H9 (cell line): ENCODE results near the gene NUBP1. TPM values are rescaled to one million over a fixed set of nuclear protein-coding genes. Genes with fewer than 3 reads are reported as not detected.

Experiments
- DNase-seq: peaks from one replicate; pipeline ENCODE4 v3.0.0-alpha.2; 2017
- H2AFZ ChIP-seq: one replicate; pipeline ENCODE4 v1.6.1; 2013; ENCODE audit warnings: mild to moderate bottlenecking, low read length, control low read depth, moderate library complexity
- H2AK5ac ChIP-seq: 2 replicates; pipeline ENCODE4 v1.6.1; 2013; ENCODE audit warnings: low read length, control low read depth, mixed read lengths; ENCODE audit not compliant: insufficient read length
- H2BK120ac ChIP-seq: one replicate; pipeline ENCODE4 v1.6.1; 2013; ENCODE audit warnings: low read depth, mild to moderate bottlenecking, low read length, control low read depth, inconsistent platforms; ENCODE audit not compliant: poor library complexity, severe bottlenecking
- H2BK12ac ChIP-seq: 2 replicates; pipeline ENCODE4 v1.6.1; 2013; ENCODE audit warnings: low read length, control low read depth, mixed read lengths, low read depth; ENCODE audit not compliant: insufficient read length
- H2BK15ac ChIP-seq: 2 replicates; pipeline ENCODE4 v1.6.1; 2013; ENCODE audit warnings: low read depth, low read length, control low read depth
- H2BK20ac ChIP-seq: one replicate; pipeline ENCODE4 v1.6.1; 2013; ENCODE audit warnings: low read depth, mild to moderate bottlenecking, low read length, control low read depth, inconsistent platforms; ENCODE audit not compliant: poor library complexity, severe bottlenecking
- H2BK5ac ChIP-seq: 2 replicates; pipeline ENCODE4 v1.6.1; 2013; ENCODE audit warnings: low read length, control low read depth, mixed read lengths; ENCODE audit not compliant: insufficient read length
- H3K14ac ChIP-seq: 2 replicates; pipeline ENCODE4 v1.6.1; 2013; ENCODE audit warnings: low read length, control low read depth; ENCODE audit not compliant: insufficient read depth
- H3K18ac ChIP-seq: 2 replicates; pipeline ENCODE4 v1.6.1; 2013; ENCODE audit warnings: low read depth, mild to moderate bottlenecking, mixed read lengths, low read length, control low read depth; ENCODE audit not compliant: insufficient read length
- H3K23ac ChIP-seq: 2 replicates; pipeline ENCODE4 v1.6.1; 2013; ENCODE audit warnings: low read length, control low read depth, mixed read lengths, low read depth; ENCODE audit not compliant: insufficient read length
- H3K23me2 ChIP-seq: 2 replicates; pipeline ENCODE4 v1.6.1; 2013; ENCODE audit warnings: low read depth, mild to moderate bottlenecking, mixed read lengths, low read length, control low read depth; ENCODE audit not compliant: insufficient read length, poor library complexity, severe bottlenecking
- H3K27ac ChIP-seq: 2 replicates; pipeline ENCODE4 v1.5.1; 2013; ENCODE audit warnings: low read length, control low read depth, mixed read lengths, low read depth; ENCODE audit not compliant: insufficient read length
- H3K27me3 ChIP-seq: 2 replicates; pipeline ENCODE4 v1.6.1; 2013; ENCODE audit warnings: low read length, control low read depth, inconsistent platforms; ENCODE audit not compliant: insufficient read depth
- H3K4ac ChIP-seq: 2 replicates; pipeline ENCODE4 v1.6.1; 2013; ENCODE audit warnings: low read depth, mild to moderate bottlenecking, control low read depth, inconsistent platforms, low read length, moderate library complexity
- H3K4me1 ChIP-seq: 2 replicates; pipeline ENCODE4 v1.6.1; 2013; ENCODE audit warnings: low read length, control low read depth, inconsistent platforms; ENCODE audit not compliant: insufficient read depth
- H3K4me2 ChIP-seq: 2 replicates; pipeline ENCODE4 v1.6.1; 2013; ENCODE audit warnings: low read length, control low read depth, mixed read lengths; ENCODE audit not compliant: insufficient read length, insufficient read depth
- H3K56ac ChIP-seq: 2 replicates; pipeline ENCODE4 v1.6.1; 2013; ENCODE audit warnings: low read depth, mild to moderate bottlenecking, mixed read lengths, low read length, control low read depth; ENCODE audit not compliant: insufficient read length
- H3K79me1 ChIP-seq: 2 replicates; pipeline ENCODE4 v1.6.1; 2013; ENCODE audit warnings: low read depth, mild to moderate bottlenecking, moderate library complexity, low read length, control low read depth, inconsistent platforms; ENCODE audit not compliant: insufficient read depth, poor library complexity, severe bottlenecking
- H3K79me2 ChIP-seq: 2 replicates; pipeline ENCODE4 v1.6.1; 2013; ENCODE audit warnings: low read length, control low read depth, inconsistent platforms; ENCODE audit not compliant: insufficient read depth
- H3K9ac ChIP-seq: 2 replicates; pipeline ENCODE4 v1.6.1; 2013; ENCODE audit warnings: low read length, control low read depth, mixed read lengths; ENCODE audit not compliant: insufficient read length; ENCODE audit errors: extremely low read depth
- H3K9me3 ChIP-seq: one replicate; pipeline ENCODE4 v1.6.1; 2013; ENCODE audit warnings: low read depth, low read length, inconsistent platforms; ENCODE audit not compliant: control insufficient read depth
- H3T11ph ChIP-seq: one replicate; pipeline ENCODE4 v1.6.1; 2013; ENCODE audit warnings: mild to moderate bottlenecking, low read length, control low read depth, inconsistent platforms
- H4K20me1 ChIP-seq: one replicate; pipeline ENCODE4 v1.6.1; 2013; ENCODE audit not compliant: control insufficient read depth, insufficient read length, insufficient read depth
- H4K5ac ChIP-seq: 2 replicates; pipeline ENCODE4 v1.6.1; 2013; ENCODE audit warnings: low read depth, mild to moderate bottlenecking, mixed read lengths, low read length, control low read depth; ENCODE audit not compliant: insufficient read length
- H4K8ac ChIP-seq: replicated peaks from 2 replicates; pipeline ENCODE4 v1.6.1; 2013; ENCODE audit warnings: low read length, control low read depth, mixed read lengths, low read depth; ENCODE audit not compliant: insufficient read length
- H4K91ac ChIP-seq: 2 replicates; pipeline ENCODE4 v1.6.1; 2013; ENCODE audit warnings: low read depth, mild to moderate bottlenecking, moderate library complexity, mixed read lengths, low read length, control low read depth; ENCODE audit not compliant: insufficient read length
- H3K27ac Mint-ChIP-seq, 3 experiments: 2 replicates in 2 of 3; 3 replicates in 1 of 3; pipeline ENCODE4 v1.8.0; 2020 to 2021; ENCODE audit warnings: mixed read lengths in 3 of 3, mild to moderate bottlenecking in 1 of 3, moderate library complexity in 1 of 3
- H3K27me3 Mint-ChIP-seq: 2 replicates; pipeline ENCODE4 v1.8.0; 2021; ENCODE audit warnings: low read depth, mild to moderate bottlenecking, moderate library complexity, mixed read lengths
- H3K36me3 Mint-ChIP-seq, 3 experiments: 2 replicates in 2 of 3; 3 replicates in 1 of 3; pipeline ENCODE4 v1.8.0; 2020 to 2021; ENCODE audit warnings: low read depth in 3 of 3, mixed read lengths in 3 of 3; ENCODE audit not compliant: insufficient read depth in 1 of 3
- H3K4me1 Mint-ChIP-seq, 2 experiments: 2 replicates each; pipeline ENCODE4 v1.8.0; 2020; ENCODE audit warnings: mixed read lengths in 2 of 2
- H3K4me3 Mint-ChIP-seq, 2 experiments: 2 replicates in 1 of 2; 3 replicates in 1 of 2; pipeline ENCODE4 v1.8.0; 2020 to 2021; ENCODE audit warnings: mild to moderate bottlenecking in 2 of 2, mixed read lengths in 2 of 2, moderate library complexity in 1 of 2
- H3K9me3 Mint-ChIP-seq, 2 experiments: 2 replicates in 1 of 2; 3 replicates in 1 of 2; pipeline ENCODE4 v1.8.0; 2020; ENCODE audit warnings: mild to moderate bottlenecking in 2 of 2, mixed read lengths in 2 of 2, moderate library complexity in 1 of 2
- WGBS: extraction: QIAGEN DNeasy Blood & Tissue Kit; methylation state at CpG from one replicate; pipeline ENCODE4 v1.1.7; 2013; ENCODE audit warnings: missing lambda C conversion rate, low lambda C conversion rate, mixed read lengths; ENCODE audit not compliant: insufficient read length; ENCODE audit errors: extremely low coverage; 5-methylcytosine and 5-hydroxymethylcytosine counted together
- total RNA-seq: library from RNA; stranded (reverse); gene quantifications from 2 replicates; pipeline ENCODE4 v1.2.1, GENCODE V29; 2021
- TF ChIP-seq, protein P1 (sequence below): fragments of 200-600 bp; sonication (generic); conservative IDR thresholded peaks from 3 replicates; pipeline ENCODE4 v1.8.0; 2021; ENCODE audit warnings: antibody characterized with exemption, mild to moderate bottlenecking

Gene NUBP1
- total RNA-seq, 1 experiment from 2014 or later, result 36.5 TPM

DNA sequence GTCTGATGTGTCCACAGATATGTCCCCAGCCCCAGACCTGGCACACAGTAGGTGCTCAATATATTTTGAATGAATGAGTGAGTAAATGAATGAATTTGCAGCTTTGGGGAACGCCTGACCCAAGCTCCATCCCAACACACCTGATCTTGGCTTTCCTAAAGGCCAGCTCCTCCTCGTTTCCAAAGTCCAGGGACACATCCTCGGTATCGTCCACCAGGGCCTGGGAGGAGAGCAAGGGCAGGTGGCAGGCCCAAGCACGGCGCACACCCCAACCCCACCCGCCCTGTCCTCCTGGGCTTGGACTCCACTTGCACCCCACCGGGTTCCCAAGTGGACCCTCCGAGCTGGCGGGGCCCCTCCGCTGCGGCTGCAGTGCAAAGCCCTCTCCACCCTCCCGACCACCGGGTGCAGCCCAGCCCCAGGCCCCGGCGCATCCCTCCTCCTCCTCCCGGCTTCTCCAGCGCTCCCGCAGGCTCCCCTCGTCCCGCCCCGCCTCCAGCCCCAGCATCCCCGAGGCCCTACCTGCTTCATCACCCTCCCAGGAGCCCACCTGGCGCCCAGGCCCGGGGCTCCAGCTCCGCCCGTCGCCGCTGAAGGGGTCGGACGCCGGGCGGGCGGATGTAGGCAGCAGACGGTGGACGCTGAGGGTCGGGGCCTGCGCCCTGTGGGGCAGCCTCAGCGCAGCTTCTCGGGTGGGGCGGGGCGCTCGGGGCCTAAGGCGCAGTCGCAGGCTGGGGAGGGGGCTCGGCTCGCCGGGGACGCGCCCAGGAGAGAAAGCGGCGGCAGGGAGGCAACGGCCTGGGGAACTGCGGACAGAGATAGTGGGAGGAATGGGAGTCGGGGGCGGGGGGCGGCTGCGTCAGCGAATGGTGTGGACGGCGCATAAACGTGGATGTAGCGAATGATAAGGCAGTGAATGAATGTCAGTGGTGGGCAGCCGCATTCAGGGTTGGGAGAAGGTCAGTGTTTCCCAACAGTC is 74.6 kb downstream of the NUBP1 start, which contains the start of gene TVP23A:
TVP23A (minus strand) TSS at position 832 of the 979 bp plus-strand sequence; CDS start at position 531, 301 bp downstream.
- H2BK20ac ChIP-seq, result no peak within 1 kb of the TSS
- H3K23me2 ChIP-seq, result peaks cover 5% of the 10 kb centered on the region
- no peak within 1 kb of the TSS for H4K8ac ChIP-seq
- H3K9ac ChIP-seq, result no peak within 1 kb of the TSS
- no peak within 1 kb of the TSS for H3T11ph ChIP-seq
- no CpG with 5 or more reads among the region's 64 CpGs for WGBS
- Mint-ChIP-seq H3K4me3 (peak within 1 kb of the TSS; percentile 73 to 84), H3K4me1 (peaks cover 4 to 13% of the 10 kb centered on the region in 2 experiments), H3K36me3 (no peaks in the 10 kb centered on the region; a peak in 1 of 7 replicates), H3K27me3 (peaks cover 6% of the 10 kb centered on the region), H3K9me3 (no peaks in the 10 kb centered on the region), H3K27ac (no peak within 1 kb of the TSS; a peak in 1 of 7 replicates)
- no peak within 1 kb of the TSS for H2BK12ac ChIP-seq
- no peak within 1 kb of the TSS for H2BK5ac ChIP-seq
- H3K79me2 ChIP-seq, result no peaks in the 10 kb centered on the region; the same call in 1 of the 2 replicates
- no peak within 1 kb of the TSS for H3K27ac ChIP-seq
- H2BK15ac ChIP-seq, result no peak within 1 kb of the TSS
- H3K27me3 ChIP-seq, result no peaks in the 10 kb centered on the region
- H4K91ac ChIP-seq, result no peak within 1 kb of the TSS
- H3K79me1 ChIP-seq, result no peaks in the 10 kb centered on the region
- peak; percentile 63 for DNase-seq
- no peak within 1 kb of the TSS for H3K18ac ChIP-seq
- no peaks in the 10 kb centered on the region for H3K4me1 ChIP-seq
- no peaks in the 10 kb centered on the region for H3K9me3 ChIP-seq
- no peak within 1 kb of the TSS for H3K23ac ChIP-seq
- no peak within 1 kb of the TSS for H4K5ac ChIP-seq
- no peak within 1 kb of the TSS for H3K4ac ChIP-seq
- no peaks in the 10 kb centered on the region for H4K20me1 ChIP-seq
- H2AK5ac ChIP-seq, result no peak within 1 kb of the TSS
- peak within 1 kb of the TSS; percentile 47 for H3K4me2 ChIP-seq
- H2BK120ac ChIP-seq, result no peak within 1 kb of the TSS
- H3K56ac ChIP-seq, result no peak within 1 kb of the TSS
- TF ChIP-seq, protein P1, sequence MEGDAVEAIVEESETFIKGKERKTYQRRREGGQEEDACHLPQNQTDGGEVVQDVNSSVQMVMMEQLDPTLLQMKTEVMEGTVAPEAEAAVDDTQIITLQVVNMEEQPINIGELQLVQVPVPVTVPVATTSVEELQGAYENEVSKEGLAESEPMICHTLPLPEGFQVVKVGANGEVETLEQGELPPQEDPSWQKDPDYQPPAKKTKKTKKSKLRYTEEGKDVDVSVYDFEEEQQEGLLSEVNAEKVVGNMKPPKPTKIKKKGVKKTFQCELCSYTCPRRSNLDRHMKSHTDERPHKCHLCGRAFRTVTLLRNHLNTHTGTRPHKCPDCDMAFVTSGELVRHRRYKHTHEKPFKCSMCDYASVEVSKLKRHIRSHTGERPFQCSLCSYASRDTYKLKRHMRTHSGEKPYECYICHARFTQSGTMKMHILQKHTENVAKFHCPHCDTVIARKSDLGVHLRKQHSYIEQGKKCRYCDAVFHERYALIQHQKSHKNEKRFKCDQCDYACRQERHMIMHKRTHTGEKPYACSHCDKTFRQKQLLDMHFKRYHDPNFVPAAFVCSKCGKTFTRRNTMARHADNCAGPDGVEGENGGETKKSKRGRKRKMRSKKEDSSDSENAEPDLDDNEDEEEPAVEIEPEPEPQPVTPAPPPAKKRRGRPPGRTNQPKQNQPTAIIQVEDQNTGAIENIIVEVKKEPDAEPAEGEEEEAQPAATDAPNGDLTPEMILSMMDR, result no peak
- H3K14ac ChIP-seq, result peak within 1 kb of the TSS; percentile 8; the same call in 1 of the 2 replicates
- no peak within 1 kb of the TSS for H2AFZ ChIP-seq

Other genes with a start within 250 kb of the NUBP1 start
- 14.4 and 15.1 TPM in 2 replicates for gene EMP2, start 163.2 kb upstream of the NUBP1 start, total RNA-seq
- gene TEKT5, start 48.9 kb upstream of the NUBP1 start, total RNA-seq, result 0.31 TPM in 1 of 2 replicates, not detected in the other
- 3.0 and 3.1 TPM in 2 replicates for gene TVP23A, start 75.0 kb downstream of the NUBP1 start, total RNA-seq
- gene CIITA, start 133.4 kb downstream of the NUBP1 start, total RNA-seq, result not detected in 2 replicates
- gene DEXI, start 198.6 kb downstream of the NUBP1 start, total RNA-seq, result 27.5 and 28.3 TPM in 2 replicates
- 14.6 and 15.2 TPM in 2 replicates for gene CLEC16A, start 200.7 kb downstream of the NUBP1 start, total RNA-seq